Muscle of leg (tissue), 11 donors: Measurements from ENCODE around the gene TBXAS1. TPM values are rescaled to one million over a fixed set of nuclear protein-coding genes. Genes with fewer than 3 reads are reported as not detected.

Experiments used
- DNase-seq: peaks from one replicate; pipeline ENCODE4 v3.0.0; 2013
- H3K27ac ChIP-seq: one replicate; pipeline ENCODE4 v1.5.1; 2013; ENCODE audit warnings: mild to moderate bottlenecking, low read length, control low read depth
- H3K27me3 ChIP-seq: one replicate; pipeline ENCODE4 v1.6.1; 2013; ENCODE audit warnings: low read length; ENCODE audit not compliant: control insufficient read depth, insufficient read depth
- H3K36me3 ChIP-seq: one replicate; pipeline ENCODE4 v1.6.1; 2013; ENCODE audit warnings: low read length; ENCODE audit not compliant: control insufficient read depth, insufficient read depth
- H3K4me1 ChIP-seq: one replicate; pipeline ENCODE4 v1.6.1; 2013; ENCODE audit warnings: low read length; ENCODE audit not compliant: control insufficient read depth, insufficient read depth
- H3K4me3 ChIP-seq: one replicate; pipeline ENCODE4 v1.5.1; 2013; ENCODE audit warnings: low read length, control low read depth
- H3K9me3 ChIP-seq: replicated peaks from 2 replicates; pipeline ENCODE4 v1.6.1; 2013; ENCODE audit warnings: low read depth, low read length; ENCODE audit not compliant: control insufficient read depth
- WGBS: methylation state at CpG from one replicate; pipeline ENCODE4 v1.1.5; 2013; ENCODE audit warnings: missing lambda C conversion rate; ENCODE audit not compliant: insufficient coverage; 5-methylcytosine and 5-hydroxymethylcytosine counted together
- polyA plus RNA-seq, 8 donors: library from polyadenylated mRNA; unstranded; fragments of 120-200 nt; gene quantifications; one replicate each; pipeline versions ENCODE4 v1.2.1 to v1.2.3, GENCODE V29; 2013; ENCODE audit warnings: inconsistent platforms in 1 of 8, low replicate concordance in 1 of 8; ENCODE audit not compliant: insufficient read length in 8 of 8, insufficient read depth in 1 of 8
- total RNA-seq: library from RNA; stranded (reverse); fragments of 120-200 nt; gene quantifications from one replicate; pipeline ENCODE4 v1.2.4, GENCODE V29; 2013

TBXAS1 gene
- total and polyA plus RNA-seq, 9 donors: 2.6 to 4.5 (median 3.4) TPM

GRCh38 chr7:139883814-139884213 is 54.8 kb downstream of the TBXAS1 start:
- no peaks in the 10 kb centered on the region for H3K9me3 ChIP-seq
- no peak for DNase-seq
- WGBS: 100% methylated on average over 1 of the region's 3 CpGs
- H3K36me3 ChIP-seq: no peaks in the 10 kb centered on the region
- H3K27me3 ChIP-seq: no peaks in the 10 kb centered on the region
- no peaks in the 10 kb centered on the region for H3K4me1 ChIP-seq
- no peak overlapping the region for H3K4me3 ChIP-seq
- no peak overlapping the region for H3K27ac ChIP-seq

- Histone ChIP-seq H3K4me3 (no peak overlapping the region), H3K4me1 (no peaks in the 10 kb centered on the region), H3K36me3 (no peaks in the 10 kb centered on the region), H3K27ac (no peak overlapping the region), H3K27me3 (no peaks in the 10 kb centered on the region), H3K9me3 (no peaks in the 10 kb centered on the region)
- WGBS: 81% methylated on average over 7 of the region's 7 CpGs
- no peak for DNase-seq
Measured at GRCh38 chr7:139884441-139884840, 55.4 kb downstream of the TBXAS1 start.

- no peak for DNase-seq
- H3K27me3 ChIP-seq: no peaks in the 10 kb centered on the region
- H3K27ac ChIP-seq: no peak overlapping the region
- no peak overlapping the region for H3K4me3 ChIP-seq
- no peaks in the 10 kb centered on the region for H3K9me3 ChIP-seq
- H3K4me1 ChIP-seq: no peaks in the 10 kb centered on the region
- H3K36me3 ChIP-seq: no peaks in the 10 kb centered on the region
Measured at GRCh38 chr7:139885511-139885910, 56.4 kb downstream of the TBXAS1 start.

- Histone ChIP-seq H3K9me3 (no peaks in the 10 kb centered on the region), H3K27ac (no peak overlapping the region), H3K36me3 (no peaks in the 10 kb centered on the region), H3K27me3 (no peaks in the 10 kb centered on the region), H3K4me1 (no peaks in the 10 kb centered on the region), H3K4me3 (no peak overlapping the region)
- no peak for DNase-seq
- WGBS: no CpG with 5 or more reads among the region's 2 CpGs
Measured at GRCh38 chr7:139886206-139886605, 57.1 kb downstream of the TBXAS1 start.

- no peak overlapping the region for H3K27ac ChIP-seq
- H3K27me3 ChIP-seq: no peaks in the 10 kb centered on the region
- H3K4me3 ChIP-seq: no peak overlapping the region
- H3K4me1 ChIP-seq: no peaks in the 10 kb centered on the region
- H3K36me3 ChIP-seq: no peaks in the 10 kb centered on the region
- WGBS: no CpG with 5 or more reads among the region's 2 CpGs
- DNase-seq: no peak
- no peaks in the 10 kb centered on the region for H3K9me3 ChIP-seq
Measured at GRCh38 chr7:139886899-139887298, 57.8 kb downstream of the TBXAS1 start.

GRCh38 chr7:139887992-139888481 is 59.0 kb downstream of the TBXAS1 start:
- Histone ChIP-seq H3K9me3 (no peaks in the 10 kb centered on the region), H3K36me3 (no peaks in the 10 kb centered on the region), H3K27ac (no peak overlapping the region), H3K4me3 (no peak overlapping the region), H3K27me3 (no peaks in the 10 kb centered on the region), H3K4me1 (no peaks in the 10 kb centered on the region)
- DNase-seq: peak; percentile 28
- 65% methylated on average over 5 of the region's 5 CpGs for WGBS

GRCh38 chr7:139889186-139889871 is 60.3 kb downstream of the TBXAS1 start:
- Histone ChIP-seq H3K27ac (no peak overlapping the region), H3K36me3 (no peaks in the 10 kb centered on the region), H3K9me3 (no peaks in the 10 kb centered on the region), H3K4me1 (no peaks in the 10 kb centered on the region), H3K4me3 (no peak overlapping the region), H3K27me3 (no peaks in the 10 kb centered on the region)
- DNase-seq: no peak
- 79% methylated on average over 3 of the region's 5 CpGs for WGBS

GRCh38 chr7:139893461-139893860 is 64.4 kb downstream of the TBXAS1 start:
- DNase-seq: no peak
- WGBS: 40% methylated on average over 1 of the region's 1 CpG
- H3K4me1 ChIP-seq: no peaks in the 10 kb centered on the region
- no peaks in the 10 kb centered on the region for H3K27me3 ChIP-seq
- H3K9me3 ChIP-seq: no peaks in the 10 kb centered on the region
- no peaks in the 10 kb centered on the region for H3K36me3 ChIP-seq
- H3K27ac ChIP-seq: no peak overlapping the region
- H3K4me3 ChIP-seq: no peak overlapping the region

- Histone ChIP-seq H3K4me1 (no peaks in the 10 kb centered on the region), H3K27me3 (no peaks in the 10 kb centered on the region), H3K36me3 (no peaks in the 10 kb centered on the region), H3K4me3 (no peak overlapping the region), H3K9me3 (no peaks in the 10 kb centered on the region), H3K27ac (no peak overlapping the region)
- WGBS: 83% methylated on average over 4 of the region's 4 CpGs
- DNase-seq: no peak
Measured at GRCh38 chr7:139893999-139894398, 64.9 kb downstream of the TBXAS1 start.

GRCh38 chr7:139895141-139895829 is 66.2 kb downstream of the TBXAS1 start:
- DNase-seq: no peak
- H3K36me3 ChIP-seq: no peaks in the 10 kb centered on the region
- WGBS: 53% methylated on average over 4 of the region's 6 CpGs

More at GRCh38 chr7:139895141-139895829, 66.2 kb downstream of the TBXAS1 start:
- no peak overlapping the region for H3K4me3 ChIP-seq
- H3K4me1 ChIP-seq: no peaks in the 10 kb centered on the region
- no peak overlapping the region for H3K27ac ChIP-seq
- H3K9me3 ChIP-seq: no peaks in the 10 kb centered on the region
- H3K27me3 ChIP-seq: no peaks in the 10 kb centered on the region
